ENCODE data around the gene KCTD5. TPM values are rescaled to one million over a fixed set of nuclear protein-coding genes. Genes with fewer than 3 reads are reported as not detected.
A peak's percentile ranks its signal among the peaks of the same experiment; 100 is the strongest.

KCTD5 gene
- total and polyA plus RNA-seq, 9 of the 15 experiments (the other 6 are each of a cell fraction or from before 2014, with no cell fraction given): 0.73 to 58.3 (median 32.3) TPM

- peak; percentile 72 to 86 for TF ChIP-seq MAZ (CRISPR knock-in tag; conservative IDR thresholded peaks at IDR 0.05 in 1 of 2, IDR thresholded peaks at IDR 0.05 in 1 of 2)
- TF ChIP-seq HES1 (IDR thresholded peaks at IDR 0.05; ENCODE audit: low read depth): no peak
- TF ChIP-seq ZNF133 (CRISPR knock-in tag; IDR thresholded peaks at IDR 0.05): no peak
- TF ChIP-seq NR2C2 (CRISPR knock-in tag; IDR thresholded peaks at IDR 0.05): no peak
- peak; percentile 82 for TF ChIP-seq NR2C2 (tag; IDR thresholded peaks at IDR 0.05)
- no peak for TF ChIP-seq ZNF507 (tag; conservative IDR thresholded peaks at IDR 0.05)
- TF ChIP-seq TEAD4 (IDR thresholded peaks at IDR 0.05; ENCODE audit: low read length): 0 out of 2 replicates have a peak, but pooled peaks have one; percentile 25
- TF ChIP-seq TEAD4 (CRISPR knock-in tag; IDR thresholded peaks at IDR 0.05; ENCODE audit: borderline replicate concordance): no peak
- no peak for TF ChIP-seq ZNF431 (CRISPR knock-in tag; IDR thresholded peaks at IDR 0.05)
- TF ChIP-seq GABPA (tag; conservative IDR thresholded peaks at IDR 0.05; ENCODE audit: low read depth): peak; percentile 100
- TF ChIP-seq ZNF778 (CRISPR knock-in tag; IDR thresholded peaks at IDR 0.05): no peak
- peak; percentile 44 for TF ChIP-seq TBP (optimal IDR thresholded peaks at IDR 0.05; ENCODE audit: low read depth, low read length)
- peak; percentile 68; the same call in 1 of the 2 replicates for TF ChIP-seq ZFX (CRISPR knock-in tag; IDR thresholded peaks at IDR 0.05)
- no peak for TF ChIP-seq SOX6 (IDR thresholded peaks at IDR 0.05)
- TF ChIP-seq CCNT2 (IDR thresholded peaks at IDR 0.05; ENCODE audit: borderline replicate concordance, extremely low read depth, insufficient read length, low read depth, low read length): peak; percentile 62
- TF ChIP-seq IRF2 (CRISPR knock-in tag; IDR thresholded peaks at IDR 0.05): no peak
- TF ChIP-seq MBD2 (IDR thresholded peaks at IDR 0.05; ENCODE audit: borderline replicate concordance, low read depth): 0 out of 2 replicates have a peak, but pooled peaks have one; percentile 11
- no peak for TF ChIP-seq TSC22D4 (tag; IDR thresholded peaks at IDR 0.05)
Measured at GRCh38 chr16:2720719-2721633, 38.7 kb downstream of the KCTD5 start (continued).
